ENCODE measurements around the gene RSU1. TPM values are rescaled to one million over a fixed set of nuclear protein-coding genes. Genes with fewer than 3 reads are reported as not detected.

Gene RSU1
- total RNA-seq, 1 donor, result 94.1 TPM

DNA sequence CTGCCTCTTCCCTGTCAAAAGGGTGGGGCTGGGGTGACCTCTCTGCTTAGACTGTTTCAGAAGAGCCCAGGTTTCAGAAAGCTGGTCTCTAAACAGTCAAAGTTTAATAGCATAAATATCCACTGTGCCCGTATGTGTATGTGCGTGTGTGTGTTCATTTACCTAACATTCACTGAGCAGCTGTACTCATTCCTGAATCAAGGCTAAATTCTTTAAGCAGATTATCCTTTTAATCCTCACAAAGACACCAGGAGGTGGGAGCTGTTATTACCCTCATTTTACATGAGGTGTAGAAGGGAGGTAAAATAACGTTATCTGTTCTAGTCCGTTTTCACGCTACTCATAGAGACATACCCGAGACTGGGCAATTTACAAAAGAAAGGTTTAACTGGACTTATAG is 72.2 kb downstream of the RSU1 start:
- peaks cover 12% of the 10 kb centered on the region for H4K20me1 ChIP-seq (ENCODE audit: insufficient read depth, low read length)
- H3K4me1 ChIP-seq (ENCODE audit: insufficient read depth, low read length), result no peaks in the 10 kb centered on the region
- H3K4me3 ChIP-seq (ENCODE audit: insufficient read depth, low read length), result no peak overlapping the region
- peaks cover 16% of the 10 kb centered on the region for H3K36me3 ChIP-seq (ENCODE audit: insufficient read depth, low read length)
- H3K27ac ChIP-seq (ENCODE audit: low read depth, low read length), result no peak overlapping the region
- H3K9me3 ChIP-seq (ENCODE audit: low read depth, low read length), result no peaks in the 10 kb centered on the region
- no peaks in the 10 kb centered on the region for H3K79me2 ChIP-seq (ENCODE audit: insufficient read depth, low read length)
- TF ChIP-seq, protein P1, sequence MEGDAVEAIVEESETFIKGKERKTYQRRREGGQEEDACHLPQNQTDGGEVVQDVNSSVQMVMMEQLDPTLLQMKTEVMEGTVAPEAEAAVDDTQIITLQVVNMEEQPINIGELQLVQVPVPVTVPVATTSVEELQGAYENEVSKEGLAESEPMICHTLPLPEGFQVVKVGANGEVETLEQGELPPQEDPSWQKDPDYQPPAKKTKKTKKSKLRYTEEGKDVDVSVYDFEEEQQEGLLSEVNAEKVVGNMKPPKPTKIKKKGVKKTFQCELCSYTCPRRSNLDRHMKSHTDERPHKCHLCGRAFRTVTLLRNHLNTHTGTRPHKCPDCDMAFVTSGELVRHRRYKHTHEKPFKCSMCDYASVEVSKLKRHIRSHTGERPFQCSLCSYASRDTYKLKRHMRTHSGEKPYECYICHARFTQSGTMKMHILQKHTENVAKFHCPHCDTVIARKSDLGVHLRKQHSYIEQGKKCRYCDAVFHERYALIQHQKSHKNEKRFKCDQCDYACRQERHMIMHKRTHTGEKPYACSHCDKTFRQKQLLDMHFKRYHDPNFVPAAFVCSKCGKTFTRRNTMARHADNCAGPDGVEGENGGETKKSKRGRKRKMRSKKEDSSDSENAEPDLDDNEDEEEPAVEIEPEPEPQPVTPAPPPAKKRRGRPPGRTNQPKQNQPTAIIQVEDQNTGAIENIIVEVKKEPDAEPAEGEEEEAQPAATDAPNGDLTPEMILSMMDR (IDR thresholded peaks at IDR 0.05; ENCODE audit: extremely low read depth, low read depth, low read length), result no peak
- H3K4me2 ChIP-seq (ENCODE audit: insufficient read depth, low read length), result no peak overlapping the region
- H2AFZ ChIP-seq (ENCODE audit: low read length), result no peak overlapping the region
- H3K27me3 ChIP-seq (ENCODE audit: insufficient read depth, low read length), result no peaks in the 10 kb centered on the region
- DNase-seq (ENCODE audit: insufficient read length, low spot score, missing footprints), result no peak

DNA sequence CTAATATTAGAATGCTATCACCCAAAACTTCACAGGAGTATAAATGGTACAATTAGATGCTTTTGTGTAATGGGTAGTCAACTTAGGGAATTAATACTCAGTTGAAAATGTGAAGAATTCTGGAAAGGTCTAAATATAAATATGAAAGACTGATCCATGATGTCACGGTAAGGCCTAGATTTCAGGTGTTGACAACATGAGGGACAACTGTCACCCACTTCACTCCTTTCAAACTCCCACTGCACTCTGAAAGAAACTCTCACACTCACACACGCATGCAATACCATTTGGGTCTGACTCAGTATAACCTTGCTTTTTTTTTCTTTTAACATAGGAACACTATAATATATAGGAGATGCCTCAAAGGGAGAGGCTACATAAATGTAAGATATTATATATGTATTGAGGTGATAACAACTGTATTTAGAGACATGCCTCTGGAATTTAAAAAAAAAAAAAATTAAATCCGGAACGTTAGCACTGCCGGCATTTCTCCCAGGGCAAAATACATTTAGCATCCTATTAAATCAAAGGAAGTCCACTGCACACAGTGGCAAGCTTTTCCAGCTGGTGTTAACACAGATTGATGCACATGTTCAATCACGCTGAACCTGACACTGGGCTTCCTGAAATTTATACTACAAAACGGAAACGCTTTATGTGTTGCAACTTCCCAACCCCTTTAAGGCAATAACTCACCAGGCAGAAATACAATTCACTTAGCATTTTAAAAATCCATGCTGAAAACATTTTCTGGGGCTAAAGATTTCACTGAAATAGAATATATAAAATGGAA is 74.9 kb downstream of the RSU1 start:
- Histone ChIP-seq H3K27me3 (ENCODE audit: insufficient read depth, low read length) (no peaks in the 10 kb centered on the region), H3K4me1 (ENCODE audit: insufficient read depth, low read length) (no peaks in the 10 kb centered on the region), H3K4me2 (ENCODE audit: insufficient read depth, low read length) (no peak overlapping the region), H3K9me3 (ENCODE audit: low read depth, low read length) (no peaks in the 10 kb centered on the region), H2AFZ (ENCODE audit: low read length) (no peak overlapping the region), H3K4me3 (ENCODE audit: insufficient read depth, low read length) (no peak overlapping the region), H3K27ac (ENCODE audit: low read depth, low read length) (no peak overlapping the region), H3K79me2 (ENCODE audit: insufficient read depth, low read length) (no peaks in the 10 kb centered on the region), H3K36me3 (ENCODE audit: insufficient read depth, low read length) (peaks cover 4% of the 10 kb centered on the region), H4K20me1 (ENCODE audit: insufficient read depth, low read length) (peaks cover 8% of the 10 kb centered on the region)
- no peak for DNase-seq (ENCODE audit: insufficient read length, low spot score, missing footprints)
- TF ChIP-seq, protein P1 (IDR thresholded peaks at IDR 0.05; ENCODE audit: extremely low read depth, low read depth, low read length), result no peak

DNA sequence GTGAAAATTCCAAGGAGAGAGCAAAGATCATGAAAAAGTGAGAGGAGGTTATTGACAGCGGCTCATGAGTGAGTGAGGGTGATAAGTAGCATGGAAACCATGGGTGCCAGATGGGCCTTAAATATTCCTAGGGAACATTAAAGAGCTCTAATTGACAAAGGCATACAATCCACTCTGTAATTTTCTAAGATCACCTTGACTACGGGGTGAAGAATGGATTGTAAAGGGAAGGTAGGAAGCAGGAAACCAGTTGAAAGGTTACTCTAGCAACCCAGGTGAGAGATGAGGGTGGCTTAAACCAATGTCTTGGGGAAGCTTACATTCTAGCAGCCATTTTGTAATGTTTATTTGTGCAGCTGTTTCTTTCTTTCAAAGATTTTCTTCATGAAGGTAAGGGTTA is 75.7 kb downstream of the RSU1 start:
- no peak overlapping the region for H3K4me2 ChIP-seq (ENCODE audit: insufficient read depth, low read length)

DNA sequence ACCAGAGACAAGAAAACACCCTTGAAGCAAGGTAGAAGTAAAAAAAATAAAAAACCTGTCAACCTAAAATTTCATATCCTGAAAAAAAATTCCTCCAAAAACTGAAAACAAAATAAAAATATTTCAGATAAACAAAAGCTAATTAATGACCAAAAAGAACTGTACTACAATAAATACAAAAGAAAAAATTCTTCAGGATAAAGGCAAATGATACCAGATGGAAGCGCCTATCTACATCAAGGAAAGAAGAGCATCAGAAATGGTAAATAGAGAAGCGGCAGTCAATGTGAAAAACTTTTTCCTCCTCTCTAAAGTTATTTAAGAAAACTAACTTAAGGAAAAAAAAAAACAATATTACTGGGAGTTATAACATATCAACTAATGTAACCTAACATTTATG is 79.8 kb downstream of the RSU1 start:
- H2AFZ ChIP-seq (ENCODE audit: low read length), result no peak overlapping the region
- H3K4me3 ChIP-seq (ENCODE audit: insufficient read depth, low read length), result no peak overlapping the region
- H3K36me3 ChIP-seq (ENCODE audit: insufficient read depth, low read length), result peaks cover 4% of the 10 kb centered on the region
- no peaks in the 10 kb centered on the region for H3K27me3 ChIP-seq (ENCODE audit: insufficient read depth, low read length)
- H4K20me1 ChIP-seq (ENCODE audit: insufficient read depth, low read length), result peaks cover 8% of the 10 kb centered on the region
- DNase-seq (ENCODE audit: insufficient read length, low spot score, missing footprints), result no peak
- no peak overlapping the region for H3K27ac ChIP-seq (ENCODE audit: low read depth, low read length)
- no peak overlapping the region for H3K4me2 ChIP-seq (ENCODE audit: insufficient read depth, low read length)
- peaks cover 3% of the 10 kb centered on the region for H3K79me2 ChIP-seq (ENCODE audit: insufficient read depth, low read length)
- H3K9me3 ChIP-seq (ENCODE audit: low read depth, low read length), result no peaks in the 10 kb centered on the region
- TF ChIP-seq, protein P1 (IDR thresholded peaks at IDR 0.05; ENCODE audit: extremely low read depth, low read depth, low read length), result no peak
- no peaks in the 10 kb centered on the region for H3K4me1 ChIP-seq (ENCODE audit: insufficient read depth, low read length)

More for the DNA sequence above, 75.7 kb downstream of the RSU1 start:
- Histone ChIP-seq H3K36me3 (ENCODE audit: insufficient read depth, low read length) (peaks cover 4% of the 10 kb centered on the region), H3K4me1 (ENCODE audit: insufficient read depth, low read length) (no peaks in the 10 kb centered on the region), H3K4me3 (ENCODE audit: insufficient read depth, low read length) (no peak overlapping the region), H3K27ac (ENCODE audit: low read depth, low read length) (no peak overlapping the region), H3K9me3 (ENCODE audit: low read depth, low read length) (no peaks in the 10 kb centered on the region), H2AFZ (ENCODE audit: low read length) (no peak overlapping the region), H4K20me1 (ENCODE audit: insufficient read depth, low read length) (peaks cover 8% of the 10 kb centered on the region), H3K79me2 (ENCODE audit: insufficient read depth, low read length) (no peaks in the 10 kb centered on the region), H3K27me3 (ENCODE audit: insufficient read depth, low read length) (no peaks in the 10 kb centered on the region)
- DNase-seq (ENCODE audit: insufficient read length, low spot score, missing footprints), result no peak
- TF ChIP-seq, protein P1 (IDR thresholded peaks at IDR 0.05; ENCODE audit: extremely low read depth, low read depth, low read length), result no peak
